ENCODE data around the gene SCML1.

DNA sequence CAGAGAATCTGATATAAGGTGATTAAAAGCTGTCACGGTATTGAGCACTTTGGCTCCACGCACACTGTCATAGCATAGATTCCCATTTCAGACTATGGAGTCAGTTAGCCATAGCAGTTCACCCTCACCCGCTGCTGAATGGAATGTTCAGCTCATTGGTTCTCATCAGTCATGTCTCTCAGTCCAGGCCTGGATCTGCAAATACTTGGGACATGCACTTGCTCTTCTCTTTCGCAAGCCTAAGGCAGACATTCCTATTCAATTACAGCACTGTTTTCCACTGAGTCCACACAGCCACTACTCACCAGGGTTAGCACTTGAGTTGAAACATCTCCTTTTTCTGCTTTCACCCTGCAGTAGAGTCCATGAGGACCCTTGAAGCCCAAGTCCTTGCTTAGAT lies 30.6 kb upstream of the SCML1 start:
- TF ChIP-seq, protein P1, sequence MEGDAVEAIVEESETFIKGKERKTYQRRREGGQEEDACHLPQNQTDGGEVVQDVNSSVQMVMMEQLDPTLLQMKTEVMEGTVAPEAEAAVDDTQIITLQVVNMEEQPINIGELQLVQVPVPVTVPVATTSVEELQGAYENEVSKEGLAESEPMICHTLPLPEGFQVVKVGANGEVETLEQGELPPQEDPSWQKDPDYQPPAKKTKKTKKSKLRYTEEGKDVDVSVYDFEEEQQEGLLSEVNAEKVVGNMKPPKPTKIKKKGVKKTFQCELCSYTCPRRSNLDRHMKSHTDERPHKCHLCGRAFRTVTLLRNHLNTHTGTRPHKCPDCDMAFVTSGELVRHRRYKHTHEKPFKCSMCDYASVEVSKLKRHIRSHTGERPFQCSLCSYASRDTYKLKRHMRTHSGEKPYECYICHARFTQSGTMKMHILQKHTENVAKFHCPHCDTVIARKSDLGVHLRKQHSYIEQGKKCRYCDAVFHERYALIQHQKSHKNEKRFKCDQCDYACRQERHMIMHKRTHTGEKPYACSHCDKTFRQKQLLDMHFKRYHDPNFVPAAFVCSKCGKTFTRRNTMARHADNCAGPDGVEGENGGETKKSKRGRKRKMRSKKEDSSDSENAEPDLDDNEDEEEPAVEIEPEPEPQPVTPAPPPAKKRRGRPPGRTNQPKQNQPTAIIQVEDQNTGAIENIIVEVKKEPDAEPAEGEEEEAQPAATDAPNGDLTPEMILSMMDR (IDR thresholded peaks at IDR 0.05) = no peak
- TF ChIP-seq POLR2AphosphoS5 (IDR thresholded peaks at IDR 0.05) (no peak), EP300 (IDR thresholded peaks at IDR 0.05) (no peak), POLR2A (IDR thresholded peaks at IDR 0.05) (no peak)

Data from upper lobe of left lung (tissue), 4 donors.